ENCODE measurements around the gene PNKP.
A peak's percentile ranks its signal among the peaks of the same experiment; 100 is the strongest.
"Not testable (repeated sequence)": the region's sequence is repeated elsewhere in the genome, so short reads cannot be mapped to it uniquely, and the experiment has no call there.

Gene PNKP

DNA sequence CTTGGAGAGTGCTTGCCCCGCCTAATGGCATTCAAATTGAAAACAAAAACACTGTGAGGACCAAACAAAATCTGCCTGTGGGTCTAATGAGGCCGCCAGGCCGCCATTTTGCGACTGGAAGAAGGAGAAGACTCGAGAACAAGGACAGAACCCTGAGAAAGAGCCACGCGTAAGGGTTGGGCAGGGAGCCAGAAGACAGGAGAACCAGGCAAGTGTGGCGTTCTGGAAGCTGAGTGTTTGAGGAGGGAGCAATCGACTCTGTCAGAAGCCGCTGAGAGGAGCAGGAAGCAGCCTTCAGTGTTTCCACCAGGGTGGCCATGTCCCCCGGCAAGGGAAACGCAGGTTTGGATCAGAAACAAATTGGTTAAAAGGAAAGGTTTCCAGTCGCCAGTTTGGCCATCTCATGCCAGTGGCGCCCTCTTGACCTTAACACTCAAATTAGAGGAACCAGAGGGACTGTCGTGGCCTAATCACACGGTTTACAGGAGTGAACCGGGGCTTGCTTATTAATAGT is 26.6 kb downstream of the PNKP start:
- no peak for DNase-seq

DNA sequence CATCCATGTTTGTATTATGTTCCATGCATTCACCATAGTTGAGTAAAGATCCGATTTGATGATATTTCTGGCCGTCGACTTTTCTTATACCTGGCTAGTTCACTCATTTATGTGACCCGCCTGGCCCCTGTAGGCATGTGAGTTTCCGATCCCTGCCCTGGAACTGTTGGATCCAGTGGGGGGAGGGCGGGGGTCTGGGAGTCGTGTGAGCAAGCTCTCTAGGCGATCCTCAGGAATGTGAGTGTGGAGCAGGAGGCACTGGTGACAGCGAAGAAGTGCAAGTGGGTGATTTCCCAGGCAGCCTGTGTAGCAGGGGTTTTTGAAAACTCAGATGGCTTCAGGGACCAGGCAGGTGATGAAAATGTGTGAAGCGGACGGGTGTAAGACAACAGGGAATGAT is 27.1 kb downstream of the PNKP start:
- no peak for DNase-seq

DNA sequence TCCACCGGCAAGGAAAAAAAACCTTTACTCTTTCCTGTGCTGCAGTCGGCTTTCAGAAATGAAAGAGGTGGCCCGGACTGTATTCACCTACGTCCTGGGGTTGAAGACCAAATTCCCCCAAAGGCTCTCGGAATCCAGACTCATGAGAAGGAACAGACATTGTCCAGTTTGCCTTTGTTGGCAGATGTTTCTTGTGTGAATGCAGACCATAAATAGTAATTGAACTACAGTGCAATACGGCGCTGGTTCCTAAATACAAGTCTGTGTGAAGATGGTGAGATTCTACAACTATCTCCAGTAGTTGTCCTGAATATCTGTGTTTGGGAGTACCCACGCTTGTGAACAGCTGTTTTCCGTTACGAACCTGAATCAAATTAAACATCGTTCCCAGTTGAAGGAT is 27.7 kb downstream of the PNKP start:
- no peak for DNase-seq

DNA sequence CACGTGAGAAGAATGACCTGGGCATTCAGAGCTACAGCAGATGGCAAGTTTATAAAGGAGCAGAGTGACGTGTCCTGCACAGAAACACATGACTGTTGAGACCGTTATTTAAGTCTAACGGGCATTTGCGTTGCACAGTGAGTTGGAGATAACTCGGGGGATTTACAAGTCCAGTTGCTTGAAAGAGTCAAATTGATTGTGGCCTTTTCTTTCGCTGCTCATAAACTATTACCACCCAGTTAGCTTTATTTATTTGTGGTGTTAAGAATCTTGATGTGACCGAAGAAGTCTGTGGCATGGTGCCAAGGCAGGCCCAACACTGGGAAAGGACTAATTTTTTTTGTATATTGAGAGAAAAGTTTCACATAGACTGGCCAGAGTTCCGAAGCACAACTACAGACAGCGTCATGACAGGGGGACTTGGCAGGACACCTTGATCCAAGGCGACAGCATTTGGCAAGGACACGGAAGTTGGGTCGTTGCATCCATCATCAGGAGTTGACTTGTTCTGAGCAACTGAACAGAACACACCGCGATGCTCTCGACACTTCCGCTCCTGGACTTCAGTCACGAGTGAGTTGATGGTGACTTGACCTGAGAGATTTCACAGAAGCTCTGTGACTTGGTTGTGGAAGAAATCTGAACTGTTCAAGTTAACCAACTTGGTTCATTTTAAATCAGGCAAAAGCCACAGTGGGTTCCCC is 28.3 kb downstream of the PNKP start:
- DNase-seq = no peak

DNA sequence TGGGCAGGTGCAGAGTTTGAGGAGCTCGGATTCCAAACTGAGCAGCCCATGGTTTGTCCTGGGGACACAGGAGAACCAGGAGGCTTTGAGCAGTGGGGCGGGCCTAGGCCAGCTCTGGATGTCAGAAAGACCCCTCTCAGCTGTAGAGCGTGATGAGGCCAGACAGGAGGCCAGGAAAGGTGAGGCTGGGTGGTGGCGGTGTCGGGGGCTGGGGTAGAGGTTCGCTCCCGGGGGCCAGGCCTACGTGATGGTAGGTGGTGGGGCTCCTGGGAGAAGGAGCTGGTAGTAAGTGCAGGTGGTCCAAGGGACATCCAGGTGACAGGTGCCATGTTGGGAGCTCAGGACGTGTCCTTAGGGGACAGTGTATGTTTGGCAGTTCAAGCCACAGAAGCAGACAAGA is 30.0 kb downstream of the PNKP start:
- DNase-seq = no peak

DNA sequence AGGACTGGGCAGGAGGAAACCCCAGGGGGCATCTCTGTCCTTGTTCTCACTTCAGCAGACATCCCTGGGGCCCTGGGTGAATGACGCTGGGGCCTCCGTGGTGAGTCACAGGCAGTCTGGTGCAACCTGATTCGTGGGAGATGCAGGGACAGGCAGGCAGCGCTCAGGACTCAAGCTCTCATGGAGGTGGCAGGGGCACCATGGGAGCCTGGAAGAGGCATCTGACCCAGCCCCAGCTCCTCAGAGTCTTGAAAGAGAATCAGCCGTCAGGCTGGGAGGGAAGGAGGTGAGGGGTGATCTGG is 30.4 kb downstream of the PNKP start:
- DNase-seq = no peak

DNA sequence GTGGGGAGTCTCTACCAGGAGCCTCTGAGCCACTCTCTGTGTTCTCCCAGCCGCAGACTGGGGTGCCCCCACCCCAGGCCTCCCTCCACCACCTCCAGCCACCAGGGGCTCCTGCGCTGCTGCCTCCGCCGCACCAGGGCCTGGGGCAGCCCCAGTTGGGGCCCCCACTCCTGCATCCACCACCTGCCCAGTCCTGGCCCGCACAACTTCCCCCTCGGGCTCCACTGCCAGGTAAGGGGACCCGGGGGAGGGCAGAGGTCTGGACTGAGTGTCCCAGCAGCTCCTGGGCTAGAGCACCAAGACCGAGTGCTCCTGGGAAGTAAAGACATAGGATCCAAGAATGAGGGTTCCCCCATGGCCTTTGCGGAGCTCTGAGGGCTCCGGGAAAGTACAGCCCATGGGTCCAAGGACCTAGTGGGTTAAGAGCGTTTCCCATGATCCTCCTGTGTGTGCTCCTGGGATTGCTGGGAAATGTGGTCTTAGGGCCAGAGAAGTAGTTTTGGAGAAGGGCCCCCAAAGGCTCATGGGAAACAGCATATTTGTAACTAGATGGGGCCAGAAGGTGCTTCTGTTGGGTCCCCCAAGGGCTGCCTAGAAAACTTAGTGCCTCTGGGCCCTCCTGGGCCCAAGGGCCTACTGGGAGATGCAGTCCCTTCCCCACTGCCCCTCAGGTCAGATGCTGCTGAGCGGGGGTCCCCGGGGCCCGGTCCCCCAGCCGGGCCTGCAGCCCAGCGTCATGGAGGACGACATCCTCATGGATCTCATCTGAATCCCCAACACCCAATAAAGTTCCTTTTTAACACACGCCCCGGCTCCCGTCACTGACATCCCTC is 31.0 kb downstream of the PNKP start:
- DNase-seq = no peak

DNA sequence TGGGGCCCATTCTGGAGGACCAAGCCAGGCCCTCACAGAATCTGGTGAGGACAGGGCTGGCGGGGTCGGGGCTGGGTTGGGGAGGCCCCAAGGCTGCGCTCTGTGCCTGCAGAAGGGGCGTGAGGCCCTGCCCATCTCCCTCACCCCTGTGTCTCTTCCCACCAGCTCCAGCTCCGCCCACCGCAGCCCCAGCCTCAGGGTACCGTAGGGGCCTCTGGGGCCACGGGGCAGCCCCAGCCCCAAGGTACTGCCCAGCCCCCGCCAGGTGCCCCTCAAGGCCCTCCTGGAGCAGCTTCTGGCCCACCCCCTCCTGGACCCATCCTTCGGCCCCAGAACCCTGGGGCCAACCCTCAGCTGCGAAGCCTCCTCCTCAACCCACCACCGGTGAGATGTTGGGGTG is 31.8 kb downstream of the PNKP start:
- no peak for DNase-seq

DNA sequence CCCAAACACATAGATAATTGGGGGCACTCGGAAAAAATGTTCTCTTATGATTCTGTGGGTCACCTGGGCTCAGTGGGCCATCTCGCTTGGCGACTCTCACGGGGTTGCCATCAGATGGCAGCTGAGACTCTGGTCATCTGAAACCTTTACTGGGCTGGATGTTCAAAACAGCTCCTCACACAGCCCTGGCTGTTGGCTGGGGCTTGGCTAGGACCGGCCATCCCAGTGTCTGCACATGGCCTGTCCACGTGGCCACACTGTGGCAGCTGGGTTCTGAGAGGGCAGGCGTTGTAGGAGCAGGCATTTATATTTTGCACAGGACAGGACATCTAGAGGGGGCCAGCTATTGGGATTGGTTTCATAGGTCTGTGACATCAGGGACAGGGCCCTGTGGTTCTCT is 33.8 kb downstream of the PNKP start:
- no peak for DNase-seq

DNA sequence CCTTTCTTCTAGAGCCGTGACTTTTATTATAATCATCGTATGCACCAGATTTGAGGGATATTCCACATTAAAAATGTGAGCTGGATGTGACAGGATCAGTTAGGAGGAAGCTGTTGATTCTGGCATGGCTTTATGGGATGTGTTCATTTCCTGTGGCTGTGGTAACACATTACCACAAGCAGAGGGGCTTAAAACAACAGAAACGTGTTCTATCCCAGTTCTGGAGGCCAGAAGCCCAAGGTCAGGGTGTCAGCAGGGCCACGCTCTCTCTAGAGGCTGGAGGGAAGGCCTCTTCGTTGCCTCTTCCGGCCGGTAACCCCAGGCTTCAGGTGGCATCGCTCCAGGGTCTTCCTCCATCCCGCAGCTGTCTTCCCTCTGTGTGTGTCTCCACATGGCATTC is 34.8 kb downstream of the PNKP start:
- no peak for DNase-seq

DNA sequence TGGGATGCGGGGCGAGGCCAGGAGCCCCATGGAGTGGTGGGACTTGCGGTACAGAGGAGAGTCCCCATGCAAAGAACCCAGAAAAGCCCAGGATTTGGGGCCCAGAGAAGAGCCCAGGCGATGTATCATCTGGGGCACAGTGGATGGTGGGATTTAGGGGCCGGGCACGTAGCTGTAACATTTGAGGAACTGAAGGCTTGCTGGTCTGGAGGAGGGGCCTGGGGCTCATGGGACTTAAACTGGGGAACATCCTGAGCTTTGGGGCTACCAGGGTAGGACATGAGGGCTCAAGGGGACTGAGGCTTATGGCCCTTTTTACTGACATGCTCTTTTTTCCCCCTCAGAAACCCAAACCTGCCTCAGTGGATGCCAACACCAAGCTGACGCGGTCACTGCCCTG is 35.8 kb downstream of the PNKP start:
- DNase-seq = no peak

DNA sequence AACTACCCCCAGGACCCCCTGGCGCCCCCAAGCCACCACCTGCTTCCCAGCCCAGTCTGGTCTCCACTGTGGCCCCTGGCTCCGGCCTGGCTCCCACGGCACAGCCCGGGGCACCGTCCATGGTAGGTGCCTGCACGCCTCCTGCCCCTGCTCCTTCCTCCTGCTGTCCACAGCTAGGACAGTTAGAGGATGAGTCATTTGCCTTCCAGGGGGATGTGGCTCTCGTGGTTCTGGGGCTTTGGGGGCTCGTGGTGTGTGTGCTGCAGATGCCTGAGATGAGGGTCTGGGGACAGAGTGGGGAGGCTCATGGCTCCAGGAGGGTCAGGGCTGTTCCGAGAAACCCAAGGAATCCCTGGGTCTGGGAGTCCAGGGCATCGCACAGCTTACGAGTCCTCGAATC is 36.6 kb downstream of the PNKP start:
- no peak for DNase-seq

DNA sequence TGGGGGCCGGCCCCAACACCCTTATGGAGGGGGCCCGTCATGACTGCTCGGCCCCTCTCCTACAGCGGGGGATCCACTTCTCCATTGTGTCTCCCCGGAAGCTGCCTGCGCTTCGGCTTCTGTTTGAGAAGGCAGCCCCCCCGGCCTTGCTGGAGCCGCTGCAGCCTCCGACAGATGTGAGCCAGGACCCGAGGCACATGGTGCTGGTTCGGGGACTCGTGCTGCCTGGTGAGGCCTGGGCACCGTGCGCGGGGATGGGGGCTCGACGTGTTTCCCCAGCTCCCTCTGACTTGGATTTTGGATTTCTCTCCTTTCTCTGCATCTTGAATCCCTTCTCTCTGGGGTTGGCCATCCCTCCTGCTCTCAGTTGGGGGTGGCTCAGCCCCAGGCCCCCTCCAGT is 37.7 kb downstream of the PNKP start:
- no peak for DNase-seq

DNA sequence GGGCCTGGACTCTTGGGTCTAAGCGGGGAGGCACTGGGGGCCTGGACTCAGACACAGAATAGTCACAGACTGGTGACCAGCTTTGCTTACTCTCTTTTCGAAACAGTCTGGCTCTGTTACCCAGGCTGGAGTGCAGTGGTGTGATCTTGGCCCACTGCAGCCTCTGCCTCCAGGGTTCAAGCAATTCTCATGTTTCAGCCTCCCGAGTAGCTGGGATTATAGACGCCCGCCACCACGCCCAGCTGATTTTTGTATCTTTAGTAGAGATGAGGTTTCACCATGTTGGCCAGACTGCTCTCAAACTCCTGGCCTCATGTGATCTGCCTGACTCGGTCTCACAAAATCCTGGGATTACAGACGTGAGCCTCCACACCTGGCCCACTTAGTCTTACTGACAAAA is 38.2 kb downstream of the PNKP start:
- no peak for DNase-seq

DNA sequence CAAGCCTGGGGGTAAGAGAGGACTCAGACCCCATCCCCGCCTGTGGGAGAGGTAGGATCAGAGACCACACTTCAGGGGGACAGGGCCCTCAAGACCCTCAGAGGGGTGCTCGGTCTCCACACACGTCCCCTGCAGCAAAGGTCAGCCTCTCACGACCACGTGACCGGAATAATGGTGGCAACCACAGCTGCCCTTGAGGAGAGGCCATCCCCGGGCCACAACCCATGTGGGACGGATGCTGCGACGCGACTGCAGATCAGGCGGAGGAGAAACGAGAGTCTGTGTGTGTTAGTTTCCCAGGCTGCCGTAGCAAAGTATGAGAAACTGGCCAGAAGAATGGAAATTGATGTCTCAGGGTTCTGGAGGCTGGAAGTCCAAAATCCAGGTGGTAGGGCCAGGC is 40.3 kb downstream of the PNKP start:
- no peak for DNase-seq

DNA sequence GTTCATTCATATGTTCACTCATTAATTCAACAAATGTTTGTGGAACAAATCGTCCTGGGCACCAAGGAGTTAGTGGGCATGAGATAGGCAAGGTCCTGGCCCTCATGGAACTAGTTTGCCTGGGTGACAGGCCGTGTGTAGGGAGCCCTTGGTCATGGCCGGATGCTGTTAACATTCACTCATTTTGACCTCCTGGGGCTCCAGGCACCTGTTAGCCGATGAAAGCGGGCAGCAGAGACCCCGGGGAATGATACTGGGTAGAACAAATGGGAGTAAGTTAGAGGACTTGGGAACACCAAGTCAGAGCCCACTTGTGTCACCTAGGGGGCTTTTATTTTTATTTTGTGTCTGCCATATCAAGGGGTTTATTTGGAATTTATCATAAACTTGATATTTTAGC is 42.7 kb downstream of the PNKP start:
- DNase-seq = no peak

DNA sequence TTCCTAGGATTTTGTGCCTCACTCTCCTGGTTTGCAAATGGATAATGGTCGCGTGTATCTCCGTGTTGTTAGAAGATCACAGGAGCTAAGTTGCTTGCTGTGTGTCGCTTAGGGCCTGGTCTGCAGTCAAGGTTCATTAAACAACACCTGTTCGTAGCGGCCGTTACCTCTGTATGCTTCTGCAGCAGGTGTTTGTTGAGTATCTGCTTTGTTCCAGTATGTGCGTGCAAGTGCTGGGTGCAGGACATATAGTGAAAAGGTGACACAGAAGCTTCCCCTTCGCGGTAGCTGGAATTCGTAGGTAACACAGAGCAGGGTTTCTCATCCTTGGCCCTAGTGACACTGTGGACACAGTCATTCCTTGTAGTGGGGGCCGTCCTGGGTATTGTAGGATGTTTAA is 43.9 kb downstream of the PNKP start:
- no peak for DNase-seq

DNA sequence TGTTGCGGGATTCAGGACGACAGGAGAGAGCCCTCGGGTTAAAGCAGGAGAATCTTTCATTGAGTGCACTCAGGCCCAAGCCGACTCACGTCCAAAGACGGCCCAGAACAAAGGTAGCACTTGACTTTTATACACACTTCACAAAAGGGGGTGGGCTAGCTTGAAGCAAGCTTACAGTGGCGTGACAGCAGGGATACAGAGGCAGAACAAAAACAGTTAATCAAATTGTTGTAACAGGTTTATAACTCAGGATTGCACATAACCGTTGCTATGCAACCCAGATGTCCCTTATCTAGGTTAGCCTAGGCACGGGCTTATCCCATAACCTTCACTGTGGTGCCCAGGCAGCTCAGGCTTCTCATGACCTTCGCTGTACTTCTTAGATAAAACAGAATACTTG is 47.3 kb downstream of the PNKP start:
- no peak for DNase-seq

DNA sequence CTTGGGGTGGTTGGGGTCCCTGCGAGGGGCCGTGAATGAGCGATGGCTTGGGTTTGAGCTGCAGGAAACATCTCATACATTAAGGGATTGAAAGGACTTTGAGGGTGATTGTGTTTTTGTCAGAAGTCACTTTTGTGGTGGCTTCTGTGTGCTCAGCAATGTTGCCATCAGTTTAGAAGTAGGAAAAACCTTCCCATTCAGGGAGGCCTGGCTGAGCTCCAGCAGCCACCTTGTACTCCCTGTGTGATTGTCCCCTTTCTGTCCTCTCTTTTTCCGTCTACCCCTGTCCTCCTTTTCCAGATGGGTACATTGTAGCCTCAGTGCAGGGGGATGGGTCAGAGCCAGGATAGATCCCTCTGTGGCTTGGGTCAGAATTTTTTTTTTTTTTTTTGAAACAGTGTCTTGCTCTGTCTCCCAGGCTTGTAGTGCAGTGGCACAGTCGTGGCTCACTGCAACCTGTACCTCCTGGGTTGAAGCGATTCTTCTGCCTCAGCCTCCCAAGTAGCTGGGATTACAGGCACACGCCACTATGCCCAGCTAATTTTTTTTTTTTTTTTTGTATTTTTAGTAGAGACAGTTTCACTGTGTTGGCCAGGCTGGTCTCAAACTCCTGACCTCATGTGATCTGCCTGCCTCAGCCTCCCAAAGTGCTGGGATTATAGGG is 47.8 kb downstream of the PNKP start:
- not testable (repeated sequence) for DNase-seq

DNA sequence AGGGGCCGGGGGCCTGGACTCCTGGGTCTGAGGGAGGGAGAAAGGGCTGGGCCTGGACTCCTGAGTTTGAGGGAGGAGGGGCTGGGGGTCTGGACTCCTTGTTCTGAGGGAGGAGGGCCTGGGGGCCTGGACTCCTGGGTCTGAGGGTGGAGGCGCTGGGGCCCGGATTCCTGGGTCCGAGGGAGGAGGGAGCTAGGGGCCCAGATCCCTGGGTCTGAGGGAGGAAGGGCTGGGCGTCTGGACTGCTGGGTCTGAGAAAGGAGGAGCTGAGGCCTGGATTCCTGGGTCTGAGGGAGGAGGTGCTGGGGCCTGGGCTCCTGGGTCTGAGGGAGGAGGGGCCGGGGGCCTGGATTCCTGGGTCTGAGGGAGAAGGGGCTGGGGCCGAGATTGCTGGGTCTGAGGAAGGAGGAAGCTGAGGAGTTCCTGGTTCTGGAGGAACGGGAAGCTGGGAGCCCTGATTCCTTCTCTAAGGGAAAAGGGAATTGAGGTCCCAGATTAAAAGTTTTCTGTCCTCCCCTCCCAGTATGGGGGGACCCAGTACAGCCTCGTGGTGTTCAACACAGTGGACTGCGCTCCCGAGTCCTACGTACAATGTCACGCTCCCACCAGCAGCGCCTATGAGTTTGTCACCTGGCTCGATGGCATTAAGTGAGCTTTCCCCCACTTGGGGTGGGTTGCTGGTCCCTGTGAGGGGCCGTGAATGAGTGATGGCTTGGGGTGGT is 48.6 kb downstream of the PNKP start:
- DNase-seq = no peak

DNA sequence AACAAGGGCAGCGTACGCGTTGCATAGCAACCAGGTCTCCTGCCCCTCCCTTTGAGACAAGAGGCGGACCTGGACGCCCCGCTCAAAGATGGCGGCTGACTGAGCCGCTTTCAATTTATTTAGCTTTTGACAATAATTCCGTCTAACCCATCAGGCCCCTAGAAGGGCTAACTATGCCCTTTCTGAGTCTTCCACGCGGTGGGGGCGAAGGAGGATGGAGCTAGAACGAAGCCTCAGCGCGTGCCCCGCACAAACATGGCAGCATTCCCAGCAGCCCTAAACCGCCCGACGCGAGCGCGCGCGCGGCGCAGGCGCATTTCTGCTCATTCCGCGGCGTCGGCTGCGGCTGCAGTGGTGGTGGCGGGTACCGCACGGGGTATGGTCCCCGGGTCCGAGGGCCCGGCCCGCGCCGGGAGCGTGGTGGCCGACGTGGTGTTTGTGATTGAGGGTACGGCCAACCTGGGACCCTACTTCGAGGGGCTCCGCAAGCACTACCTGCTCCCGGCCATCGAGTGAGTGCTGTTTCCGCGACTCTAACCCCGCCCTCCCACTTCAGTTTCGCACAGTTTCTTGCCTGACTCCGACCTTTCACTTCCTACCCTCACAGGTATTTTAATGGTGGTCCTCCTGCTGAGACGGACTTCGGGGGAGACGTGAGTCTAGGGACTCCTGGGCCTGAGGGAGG is 49.3 kb downstream of the PNKP start, which contains the start of gene MED25:
Gene MED25 (plus strand): TSS at position 326 of the 685 bp plus-strand sequence. CDS start 53 bp downstream, at position 379.
- DNase-seq = peak; percentile 81

DNA sequence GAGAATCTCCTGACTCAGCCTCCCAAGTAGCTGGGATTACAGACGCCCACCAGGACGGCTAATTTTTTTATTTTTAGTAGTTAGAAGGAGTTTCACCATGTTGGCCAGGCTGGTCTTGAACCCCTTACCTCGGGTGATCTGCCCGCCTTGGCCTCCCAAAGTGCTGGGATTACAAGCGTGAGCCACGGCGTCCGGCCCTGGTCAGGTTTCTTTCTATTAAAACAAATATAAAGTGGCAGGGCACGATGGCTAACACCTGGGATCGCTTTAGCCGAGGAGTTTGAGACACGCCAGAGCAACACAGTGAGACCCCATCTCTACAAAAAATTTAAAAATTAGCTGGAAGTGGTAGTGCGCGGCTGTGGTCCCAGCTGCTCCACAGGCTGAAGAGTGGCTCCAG is 50.8 kb downstream of the PNKP start:
- no peak for DNase-seq

DNA sequence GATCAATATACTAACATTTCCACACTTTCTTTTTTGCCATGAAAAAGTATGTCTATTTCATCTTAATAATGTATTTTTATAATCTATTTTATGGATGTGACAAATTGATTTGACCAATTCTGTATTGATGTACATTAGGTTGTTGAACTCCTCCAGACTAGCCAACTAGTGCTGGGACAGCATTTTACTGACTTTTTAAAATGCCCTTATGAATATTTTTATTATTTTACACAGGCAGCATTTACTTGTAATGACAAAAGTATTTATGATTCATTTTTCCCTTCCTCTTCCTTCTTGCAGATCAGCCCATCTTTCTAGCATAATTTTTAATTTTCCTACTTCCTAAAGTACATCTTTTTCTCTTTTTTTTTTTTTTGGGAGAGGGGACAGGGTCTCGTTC is 53.4 kb downstream of the PNKP start:
- no peak for DNase-seq
